ENCODE results near the gene YKT6.

Gene YKT6

DNA sequence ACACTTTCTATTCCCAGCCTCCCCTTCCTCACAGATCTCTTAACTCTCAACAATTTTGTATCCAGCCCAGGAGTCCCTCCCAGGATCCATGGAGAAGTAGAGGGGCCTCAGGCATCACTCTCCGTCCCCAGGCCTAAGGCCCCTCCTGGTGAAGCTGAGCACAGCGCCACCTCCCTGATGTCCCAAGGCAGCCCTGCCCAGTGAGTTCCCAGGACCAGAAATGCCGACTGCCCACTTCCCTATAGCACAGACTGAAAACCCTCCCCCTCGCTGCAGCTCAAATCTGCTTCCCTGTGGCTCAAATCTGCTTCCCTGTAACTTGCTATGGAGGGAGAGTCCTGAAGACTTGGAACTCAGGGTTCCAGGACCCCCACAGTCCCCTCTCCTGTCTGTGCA lies 35.6 kb downstream of the YKT6 start:
- DNase-seq (ENCODE audit: low spot score) = no peak
- TF ChIP-seq, protein P1, sequence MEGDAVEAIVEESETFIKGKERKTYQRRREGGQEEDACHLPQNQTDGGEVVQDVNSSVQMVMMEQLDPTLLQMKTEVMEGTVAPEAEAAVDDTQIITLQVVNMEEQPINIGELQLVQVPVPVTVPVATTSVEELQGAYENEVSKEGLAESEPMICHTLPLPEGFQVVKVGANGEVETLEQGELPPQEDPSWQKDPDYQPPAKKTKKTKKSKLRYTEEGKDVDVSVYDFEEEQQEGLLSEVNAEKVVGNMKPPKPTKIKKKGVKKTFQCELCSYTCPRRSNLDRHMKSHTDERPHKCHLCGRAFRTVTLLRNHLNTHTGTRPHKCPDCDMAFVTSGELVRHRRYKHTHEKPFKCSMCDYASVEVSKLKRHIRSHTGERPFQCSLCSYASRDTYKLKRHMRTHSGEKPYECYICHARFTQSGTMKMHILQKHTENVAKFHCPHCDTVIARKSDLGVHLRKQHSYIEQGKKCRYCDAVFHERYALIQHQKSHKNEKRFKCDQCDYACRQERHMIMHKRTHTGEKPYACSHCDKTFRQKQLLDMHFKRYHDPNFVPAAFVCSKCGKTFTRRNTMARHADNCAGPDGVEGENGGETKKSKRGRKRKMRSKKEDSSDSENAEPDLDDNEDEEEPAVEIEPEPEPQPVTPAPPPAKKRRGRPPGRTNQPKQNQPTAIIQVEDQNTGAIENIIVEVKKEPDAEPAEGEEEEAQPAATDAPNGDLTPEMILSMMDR (IDR thresholded peaks at IDR 0.05; ENCODE audit: borderline replicate concordance, control extremely low read depth, extremely low read depth, insufficient read depth, missing control alignments) = no peak
- in situ Hi-C loops (cut with MboI; ENCODE audit: low sequenced_read_pairs, unreplicated experiment) = no loop called here

DNA sequence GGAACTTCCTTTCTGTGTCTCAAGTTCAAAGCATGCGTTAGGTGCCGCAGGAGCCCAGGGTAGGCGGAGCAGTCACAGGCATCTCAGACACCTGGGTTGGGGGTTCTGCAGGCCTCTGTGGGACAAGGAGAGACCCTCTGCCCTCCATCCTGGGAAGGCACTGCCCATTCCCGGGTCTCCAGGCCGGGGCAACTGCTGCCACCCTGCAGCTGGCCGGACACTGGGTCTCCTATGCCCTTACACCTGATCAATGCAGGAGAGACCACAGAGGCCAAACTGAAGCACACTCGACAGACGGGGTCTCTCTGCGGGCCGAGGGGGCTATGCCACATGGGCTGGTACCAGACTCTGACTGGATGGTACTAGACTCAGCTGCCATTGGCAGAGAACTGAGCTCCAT lies 36.9 kb downstream of the YKT6 start:
- no peak for DNase-seq (ENCODE audit: low spot score)
- TF ChIP-seq, protein P1 (IDR thresholded peaks at IDR 0.05; ENCODE audit: borderline replicate concordance, control extremely low read depth, extremely low read depth, insufficient read depth, missing control alignments) = no peak
- in situ Hi-C loops (cut with MboI; ENCODE audit: low sequenced_read_pairs, unreplicated experiment) = no loop called here

DNA sequence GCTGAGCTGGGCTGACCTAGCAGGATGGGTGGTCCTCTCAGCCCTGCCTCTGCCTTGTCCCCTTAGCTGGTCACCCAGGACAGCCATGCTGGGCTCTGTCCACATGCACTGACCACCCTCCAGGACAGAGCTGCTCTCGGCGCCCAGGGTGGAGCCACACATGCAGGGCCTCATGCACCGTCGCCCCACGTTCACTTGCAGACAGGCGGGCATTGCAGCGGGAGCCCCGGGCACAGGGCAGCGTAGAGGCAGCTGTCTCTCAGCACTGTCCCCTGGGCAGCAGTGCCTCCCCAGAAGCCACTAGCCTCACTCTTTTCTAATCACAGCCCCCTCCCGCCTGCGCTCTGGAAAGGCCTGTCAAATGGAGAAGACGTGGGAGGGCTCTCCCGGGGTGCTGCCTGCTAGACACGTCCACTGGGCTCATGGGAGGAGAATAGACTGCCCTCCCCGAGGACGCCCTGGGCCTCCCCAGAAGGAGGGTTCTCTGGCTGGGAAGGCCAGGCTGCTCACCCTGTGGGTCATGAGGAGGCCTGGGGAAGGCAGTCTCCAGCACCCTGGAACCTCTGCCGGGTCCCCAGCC lies 37.4 kb downstream of the YKT6 start:
- DNase-seq (ENCODE audit: low spot score) = no peak
- in situ Hi-C loops (cut with MboI; ENCODE audit: low sequenced_read_pairs, unreplicated experiment) = no loop called here
- TF ChIP-seq, protein P1 (IDR thresholded peaks at IDR 0.05; ENCODE audit: borderline replicate concordance, control extremely low read depth, extremely low read depth, insufficient read depth, missing control alignments) = no peak

DNA sequence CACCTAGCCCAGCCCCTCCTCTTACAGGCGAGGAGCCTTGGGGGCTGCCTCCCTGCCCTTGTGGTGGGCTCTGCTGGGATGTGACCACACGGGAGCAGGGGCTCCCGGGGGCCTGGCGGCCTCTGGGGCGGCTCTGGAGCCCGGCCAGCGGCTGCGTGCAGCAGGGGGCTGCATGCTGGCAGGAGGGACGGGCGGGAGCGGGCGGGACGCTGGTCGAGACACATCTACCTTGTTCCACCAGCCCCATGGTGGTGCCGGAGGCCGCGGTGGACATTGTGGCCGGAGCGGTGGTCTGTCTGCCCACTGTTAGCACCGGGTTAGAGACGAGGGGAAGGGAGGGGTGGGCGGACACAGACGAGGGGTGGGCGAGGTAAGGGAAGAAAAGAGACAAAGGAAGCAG lies 38.6 kb downstream of the YKT6 start:
- TF ChIP-seq, protein P1 (IDR thresholded peaks at IDR 0.05; ENCODE audit: borderline replicate concordance, control extremely low read depth, extremely low read depth, insufficient read depth, missing control alignments) = no peak
- in situ Hi-C loops (cut with MboI; ENCODE audit: low sequenced_read_pairs, unreplicated experiment) = no loop called here
- DNase-seq (ENCODE audit: low spot score) = no peak

DNA sequence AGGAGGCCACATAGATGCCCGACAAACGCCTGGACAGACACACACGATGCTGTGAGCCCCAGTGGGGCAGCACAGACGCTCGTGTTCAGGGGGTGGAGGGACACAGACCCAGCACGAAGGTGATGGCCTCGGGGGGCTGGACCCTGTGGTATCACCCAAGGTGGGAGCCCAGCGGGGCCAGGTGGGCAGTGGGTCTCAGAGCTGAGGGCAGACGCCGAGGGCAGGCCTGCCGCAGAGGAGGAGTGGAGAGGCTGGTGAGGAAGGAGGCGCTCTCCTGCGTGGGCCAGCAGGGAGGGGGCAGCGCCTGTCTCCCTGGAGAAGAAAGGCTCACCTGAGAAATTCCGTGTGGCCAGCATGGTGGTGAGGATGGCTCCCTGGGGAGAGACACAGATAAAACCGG lies 39.6 kb downstream of the YKT6 start:
- DNase-seq (ENCODE audit: low spot score) = no peak
- TF ChIP-seq, protein P1 (IDR thresholded peaks at IDR 0.05; ENCODE audit: borderline replicate concordance, control extremely low read depth, extremely low read depth, insufficient read depth, missing control alignments) = no peak
- in situ Hi-C loops (cut with MboI; ENCODE audit: low sequenced_read_pairs, unreplicated experiment) = no loop called here

DNA sequence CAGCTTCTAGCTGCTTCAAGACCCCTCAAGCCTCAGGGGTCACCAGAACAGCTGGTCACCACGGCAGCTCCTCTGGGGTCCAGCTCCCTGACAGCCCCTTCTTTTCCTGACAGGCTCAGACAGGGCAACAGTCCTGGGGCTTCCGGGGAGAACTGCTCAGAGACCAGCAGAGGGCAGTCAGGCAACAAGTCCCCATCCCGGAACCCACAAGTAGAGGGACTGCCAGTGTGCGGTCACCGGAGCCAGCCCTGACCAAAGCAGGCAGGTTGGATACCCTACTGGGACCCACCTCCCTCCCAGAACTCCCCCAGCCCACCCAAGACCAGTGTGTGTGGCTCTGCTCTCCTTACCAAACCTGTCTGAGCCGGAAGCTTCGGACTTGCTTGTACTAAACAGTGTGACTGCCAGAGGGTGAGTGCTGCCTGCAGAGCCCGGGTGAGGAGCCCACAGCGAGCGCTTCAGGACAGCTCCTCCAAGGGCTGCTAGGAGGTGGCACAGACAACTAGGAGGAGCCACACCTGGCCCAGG lies 40.3 kb downstream of the YKT6 start:
- TF ChIP-seq, protein P1 (IDR thresholded peaks at IDR 0.05; ENCODE audit: borderline replicate concordance, control extremely low read depth, extremely low read depth, insufficient read depth, missing control alignments) = peak; percentile 86
- in situ Hi-C loops (cut with MboI; ENCODE audit: low sequenced_read_pairs, unreplicated experiment) = no loop called here
- DNase-seq (ENCODE audit: low spot score) = peak; percentile 93
